ENCODE data around the gene LCP2.

DNA sequence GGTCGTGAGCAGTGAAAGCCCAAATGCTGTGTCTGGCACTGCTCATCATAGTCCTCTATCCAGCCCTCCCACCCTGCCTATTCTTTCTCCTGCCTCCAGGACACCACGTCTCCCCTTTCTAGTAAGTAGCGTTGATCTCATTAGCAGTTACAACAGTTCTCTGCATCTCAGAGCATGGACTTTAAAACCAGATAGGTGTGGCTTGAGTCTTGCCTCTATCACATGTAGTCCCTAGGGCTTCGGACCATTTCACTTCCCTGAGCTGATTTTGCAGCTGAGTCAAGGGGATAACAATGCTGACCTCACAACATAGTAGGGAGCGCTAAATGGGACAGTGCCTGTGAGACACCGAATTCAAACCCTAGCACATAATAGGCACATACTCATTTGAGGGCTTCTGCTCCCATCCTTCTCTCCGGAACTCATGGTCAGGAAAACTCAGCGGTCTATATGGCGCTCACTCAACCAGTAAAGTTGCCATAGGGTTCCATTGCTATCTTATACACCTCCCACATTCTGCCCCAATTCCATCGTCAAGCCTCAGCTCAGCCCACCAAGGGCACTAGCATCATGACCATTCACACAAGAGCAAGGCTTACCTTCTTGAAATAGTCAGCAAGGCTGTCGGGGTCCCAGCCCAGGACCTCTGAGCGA lies 515 bp downstream of the LCP2 start:
- TF ChIP-seq OSR1 (CRISPR knock-in tag; IDR thresholded peaks at IDR 0.05) (no peak), SNAI2 (CRISPR knock-in tag; IDR thresholded peaks at IDR 0.05) (no peak), ARNTL (CRISPR knock-in tag; IDR thresholded peaks at IDR 0.05; ENCODE audit: borderline replicate concordance, low read depth) (no peak), TCF4 (CRISPR knock-in tag; IDR thresholded peaks at IDR 0.05; ENCODE audit: borderline replicate concordance) (no peak)
- TF ChIP-seq, protein P1, sequence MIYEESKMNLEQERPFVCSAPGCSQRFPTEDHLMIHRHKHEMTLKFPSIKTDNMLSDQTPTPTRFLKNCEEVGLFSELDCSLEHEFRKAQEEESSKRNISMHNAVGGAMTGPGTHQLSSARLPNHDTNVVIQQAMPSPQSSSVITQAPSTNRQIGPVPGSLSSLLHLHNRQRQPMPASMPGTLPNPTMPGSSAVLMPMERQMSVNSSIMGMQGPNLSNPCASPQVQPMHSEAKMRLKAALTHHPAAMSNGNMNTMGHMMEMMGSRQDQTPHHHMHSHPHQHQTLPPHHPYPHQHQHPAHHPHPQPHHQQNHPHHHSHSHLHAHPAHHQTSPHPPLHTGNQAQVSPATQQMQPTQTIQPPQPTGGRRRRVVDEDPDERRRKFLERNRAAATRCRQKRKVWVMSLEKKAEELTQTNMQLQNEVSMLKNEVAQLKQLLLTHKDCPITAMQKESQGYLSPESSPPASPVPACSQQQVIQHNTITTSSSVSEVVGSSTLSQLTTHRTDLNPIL (CRISPR knock-in tag; IDR thresholded peaks at IDR 0.05; ENCODE audit: low read depth) = no peak
- TF ChIP-seq, protein P2, sequence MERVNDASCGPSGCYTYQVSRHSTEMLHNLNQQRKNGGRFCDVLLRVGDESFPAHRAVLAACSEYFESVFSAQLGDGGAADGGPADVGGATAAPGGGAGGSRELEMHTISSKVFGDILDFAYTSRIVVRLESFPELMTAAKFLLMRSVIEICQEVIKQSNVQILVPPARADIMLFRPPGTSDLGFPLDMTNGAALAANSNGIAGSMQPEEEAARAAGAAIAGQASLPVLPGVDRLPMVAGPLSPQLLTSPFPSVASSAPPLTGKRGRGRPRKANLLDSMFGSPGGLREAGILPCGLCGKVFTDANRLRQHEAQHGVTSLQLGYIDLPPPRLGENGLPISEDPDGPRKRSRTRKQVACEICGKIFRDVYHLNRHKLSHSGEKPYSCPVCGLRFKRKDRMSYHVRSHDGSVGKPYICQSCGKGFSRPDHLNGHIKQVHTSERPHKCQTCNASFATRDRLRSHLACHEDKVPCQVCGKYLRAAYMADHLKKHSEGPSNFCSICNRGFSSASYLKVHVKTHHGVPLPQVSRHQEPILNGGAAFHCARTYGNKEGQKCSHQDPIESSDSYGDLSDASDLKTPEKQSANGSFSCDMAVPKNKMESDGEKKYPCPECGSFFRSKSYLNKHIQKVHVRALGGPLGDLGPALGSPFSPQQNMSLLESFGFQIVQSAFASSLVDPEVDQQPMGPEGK (CRISPR knock-in tag; IDR thresholded peaks at IDR 0.05; ENCODE audit: borderline replicate concordance) = no peak

All from SK-N-SH treated with all-trans-retinoic acid at 6 μM for 48 hours (cell line).